HG03432 (cell line): ENCODE results near the gene TRDN.
"Not testable (repeated sequence)": the region's sequence is repeated elsewhere in the genome, so short reads cannot be mapped to it uniquely, and the experiment has no call there.

Experiments used
- ATAC-seq: cut with Tn5 transposase; IDR thresholded peaks from one replicate; pipeline ENCODE4 v1.9.1; 2021; ENCODE audit warnings: mild to moderate bottlenecking, moderate library complexity; ENCODE audit not compliant: unreplicated experiment

TRDN gene

DNA sequence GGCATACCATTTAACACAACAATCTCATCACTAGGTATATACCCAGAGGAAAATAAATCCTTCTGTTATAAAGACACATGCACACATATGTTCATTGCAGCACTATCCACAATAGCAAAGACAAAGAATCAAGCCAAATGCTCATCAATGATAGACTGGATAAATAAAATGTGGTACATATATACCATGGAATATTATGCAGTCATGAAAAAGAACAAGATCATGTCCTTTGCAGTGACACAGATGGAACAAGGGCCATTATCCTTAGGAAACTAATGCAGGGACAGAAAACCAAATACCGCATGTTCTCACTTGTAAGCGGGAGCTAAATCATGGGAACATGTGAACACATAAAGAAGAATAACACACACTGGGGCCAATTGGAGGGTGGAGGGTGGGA is 322.3 kb downstream of the TRDN start:
- not testable (repeated sequence) for ATAC-seq

DNA sequence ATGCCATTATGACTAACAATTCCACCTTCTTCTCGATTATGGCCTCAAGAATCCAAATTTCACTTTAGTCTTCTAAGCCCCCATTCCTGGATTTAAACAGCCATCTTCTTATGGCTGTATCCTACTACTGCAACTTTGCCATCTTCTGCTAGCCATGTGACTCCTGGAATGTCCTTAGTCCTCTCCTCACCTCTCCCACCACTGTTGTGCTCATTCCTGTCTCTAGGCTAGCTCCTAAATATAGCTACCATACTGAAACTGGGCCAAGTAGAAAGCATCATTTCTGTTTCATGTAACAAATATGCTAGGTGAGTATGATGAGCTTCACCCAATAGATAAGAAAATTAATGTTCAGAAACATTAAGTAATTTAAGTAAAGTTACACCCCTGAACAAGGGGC is 327.6 kb downstream of the TRDN start:
- ATAC-seq = no peak

DNA sequence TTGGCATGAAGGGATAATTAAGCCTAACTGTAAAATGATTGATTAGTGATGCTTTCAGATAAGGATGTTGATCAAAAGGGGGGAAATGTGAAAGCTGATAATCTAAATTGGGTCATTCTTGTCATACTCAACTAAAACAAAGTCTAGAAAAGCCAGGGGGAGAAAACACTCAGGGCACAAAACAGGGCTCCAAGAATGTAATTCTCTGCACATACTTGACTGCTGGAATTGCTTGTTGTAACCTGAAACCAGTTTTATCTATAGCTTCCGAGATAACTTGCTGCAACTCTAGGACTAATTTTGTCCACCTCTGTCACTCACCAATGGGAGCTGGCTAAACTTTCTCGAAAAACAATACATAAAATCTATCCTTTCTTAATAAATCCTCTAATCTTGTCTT is 330.4 kb downstream of the TRDN start:
- no peak for ATAC-seq

DNA sequence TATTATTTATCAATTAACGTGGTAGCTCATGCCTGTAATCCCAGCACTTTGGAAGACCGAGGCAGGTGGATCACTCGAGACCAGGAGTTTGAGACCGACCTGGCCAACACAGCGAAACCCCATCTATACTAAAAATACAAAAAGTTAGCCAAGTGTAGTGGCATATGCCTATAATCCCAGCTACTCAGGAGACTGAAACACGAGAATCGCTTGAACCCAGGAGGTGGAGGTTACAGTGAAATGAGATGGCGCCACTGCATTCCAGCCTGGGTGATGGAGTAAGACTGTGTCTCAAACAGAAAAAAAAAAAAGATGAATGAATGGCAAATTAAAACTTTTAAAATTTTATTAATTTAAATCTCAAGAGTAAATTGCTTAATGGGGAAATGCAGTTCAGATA is 341.1 kb downstream of the TRDN start:
- no peak for ATAC-seq

DNA sequence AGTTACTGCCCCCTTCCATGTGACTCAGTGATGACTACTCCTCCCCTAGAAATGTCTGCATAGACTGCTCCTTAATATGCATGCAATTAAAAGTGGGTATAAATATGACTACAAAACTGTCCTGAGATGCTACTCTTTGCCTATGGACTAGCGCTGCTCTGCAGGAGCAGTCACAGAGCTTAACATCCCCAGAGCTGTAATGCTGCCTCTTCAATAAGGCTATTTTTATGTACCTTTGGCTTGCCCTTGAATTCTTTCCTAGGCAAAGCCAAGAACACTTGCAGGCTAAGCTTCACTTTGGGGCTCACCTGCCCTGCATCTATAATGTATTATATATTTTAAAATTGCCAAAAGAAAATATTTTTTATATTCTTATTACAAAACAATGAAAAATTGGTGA is 341.6 kb downstream of the TRDN start:
- ATAC-seq = no peak

DNA sequence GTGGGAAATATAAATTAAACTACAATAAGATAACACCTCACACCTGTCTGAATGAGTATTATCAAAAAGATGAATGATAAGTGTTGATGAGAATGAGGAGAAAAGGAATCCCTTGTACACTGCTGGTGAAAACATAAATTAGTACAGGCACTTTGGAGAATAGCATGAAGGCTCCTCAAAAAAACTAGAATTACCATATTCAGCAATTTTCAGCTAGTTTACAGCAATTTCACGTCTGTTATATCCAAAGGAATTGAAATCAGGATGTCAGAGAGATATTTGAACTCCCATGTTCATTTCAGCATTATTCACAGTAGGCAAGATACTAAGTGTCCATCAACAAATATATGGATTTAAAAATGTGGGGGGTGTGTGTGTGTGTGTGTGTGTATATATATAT is 348.1 kb downstream of the TRDN start:
- ATAC-seq = no peak

DNA sequence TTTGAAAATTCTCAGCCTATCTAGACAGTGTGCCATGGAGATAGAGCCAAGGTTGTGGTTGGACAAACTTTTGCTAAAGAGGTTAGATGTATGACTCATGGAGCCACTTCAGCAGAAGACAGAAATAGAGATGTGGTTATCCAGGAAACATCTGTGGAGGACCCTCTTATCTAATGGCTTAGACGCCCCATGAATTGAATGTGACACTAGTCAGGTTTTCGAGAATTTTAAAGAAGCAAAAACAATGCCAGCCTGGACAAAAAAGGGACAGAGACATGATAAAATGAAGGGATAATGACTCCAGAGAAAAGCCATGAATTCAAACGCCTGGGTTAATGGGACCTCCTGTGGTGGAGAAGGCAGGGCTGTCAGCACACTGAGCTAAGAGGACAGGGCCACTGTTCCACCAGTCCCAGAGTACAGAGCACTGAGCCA is 360.2 kb downstream of the TRDN start:
- no peak for ATAC-seq

DNA sequence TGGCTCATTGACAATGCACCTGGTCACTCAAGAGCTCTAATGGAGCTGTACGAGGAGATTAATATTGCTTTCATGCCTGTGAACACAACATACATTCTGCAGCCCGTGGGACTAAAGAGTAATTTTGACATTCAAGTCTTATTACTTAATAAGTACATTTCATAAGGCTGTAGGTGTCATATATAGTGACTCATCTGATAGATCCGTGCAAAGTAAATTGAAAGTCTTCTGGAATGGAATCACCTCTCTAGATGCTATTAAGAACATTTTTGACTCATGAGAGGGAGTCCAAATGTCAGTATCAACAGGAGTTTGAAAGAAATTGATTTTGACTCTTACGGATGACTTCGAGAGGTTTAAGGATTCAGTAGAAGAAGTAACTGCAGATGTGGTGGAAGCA is 372.8 kb downstream of the TRDN start:
- no peak for ATAC-seq

DNA sequence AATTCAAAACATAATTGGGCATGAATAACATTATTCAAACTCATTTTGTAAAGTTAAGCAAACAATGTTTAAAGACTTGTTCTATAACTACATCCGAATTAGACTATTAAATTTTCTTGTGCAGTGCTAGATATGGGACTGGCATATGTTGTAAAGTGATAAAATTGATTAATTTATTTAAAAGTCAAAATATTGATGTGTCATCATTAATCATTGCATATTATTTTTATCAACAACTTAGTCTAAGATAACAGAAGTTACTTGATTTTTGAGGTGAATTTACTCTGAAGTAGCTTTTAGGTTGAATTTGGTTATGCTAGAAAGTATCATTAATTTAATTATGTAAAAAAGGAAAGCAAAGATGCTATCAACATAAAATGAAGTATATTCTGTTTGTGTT is 396.1 kb downstream of the TRDN start:
- ATAC-seq = no peak

DNA sequence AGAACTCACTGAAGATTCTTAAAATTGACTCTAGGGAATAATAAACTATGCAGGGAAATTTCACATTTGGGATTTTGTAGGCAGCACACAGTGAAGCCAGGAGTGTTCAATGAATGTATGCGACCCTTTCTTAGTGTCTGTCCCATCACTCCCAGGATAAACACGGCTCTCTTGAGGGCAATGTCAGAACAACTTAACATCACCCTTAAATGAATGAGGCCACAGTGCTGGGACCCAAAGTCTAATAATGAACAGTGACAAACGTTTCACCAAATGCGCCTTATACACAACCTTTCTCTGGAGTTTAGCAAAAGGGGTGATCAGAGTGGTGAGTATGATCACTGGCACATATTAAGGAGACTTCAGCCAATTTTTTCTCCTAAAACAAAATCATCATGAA is 403.4 kb downstream of the TRDN start:
- no peak for ATAC-seq

DNA sequence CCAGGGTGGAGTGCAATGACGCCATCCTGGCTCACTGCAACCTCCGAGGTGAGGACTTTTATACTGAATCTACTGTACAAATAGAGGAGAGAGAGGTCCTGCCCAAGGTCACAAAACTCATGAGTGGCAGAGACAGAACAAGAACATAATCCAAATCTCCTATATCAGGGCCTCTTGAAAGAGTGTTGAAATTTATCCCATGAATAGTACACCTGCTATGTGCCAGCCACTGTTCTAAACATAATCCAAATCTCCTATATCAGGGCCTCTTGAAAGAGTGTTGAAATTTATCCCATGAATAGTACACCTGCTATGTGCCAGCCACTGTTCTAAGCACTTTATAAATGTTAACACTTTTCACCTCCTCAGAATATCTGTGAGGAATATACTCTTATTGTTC is 409.0 kb downstream of the TRDN start:
- ATAC-seq = not testable (repeated sequence)

DNA sequence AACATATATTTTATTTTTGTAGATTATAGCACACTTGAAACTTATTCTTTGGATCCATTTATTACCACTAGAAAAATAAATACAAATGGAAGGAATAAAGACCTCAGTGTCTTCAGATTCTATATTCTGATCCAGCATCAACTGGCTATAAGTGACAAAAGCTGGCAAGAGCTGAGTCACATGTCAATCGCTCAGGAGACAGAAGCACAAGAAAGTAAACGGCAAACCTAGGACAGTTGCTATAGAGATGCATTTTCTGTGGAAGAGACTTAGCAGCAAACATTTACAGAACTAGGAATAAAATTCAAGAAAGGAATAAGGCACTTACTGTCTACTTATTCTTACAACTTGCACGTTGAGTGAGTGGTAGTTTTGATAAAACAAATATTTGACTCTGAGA is 410.4 kb downstream of the TRDN start:
- no peak for ATAC-seq

DNA sequence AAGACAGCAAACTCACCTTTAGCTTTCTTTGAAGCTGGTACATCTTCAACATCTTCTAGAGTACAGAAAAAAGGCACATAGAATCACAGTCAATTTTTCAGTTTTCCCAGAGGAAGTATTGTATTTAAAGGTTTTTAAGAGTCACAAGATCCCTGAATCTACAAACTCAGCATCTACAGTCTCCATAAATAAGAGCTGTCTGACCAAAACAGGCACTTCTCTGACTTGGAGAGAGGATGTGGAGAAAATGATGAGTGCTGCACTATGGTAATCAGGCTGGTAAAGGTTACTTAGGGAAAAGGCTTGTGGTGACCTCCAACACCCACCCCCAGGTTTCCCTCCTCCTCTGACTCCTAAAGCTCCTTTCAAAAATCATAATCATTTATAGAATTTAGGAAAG is 412.7 kb downstream of the TRDN start:
- ATAC-seq = no peak

DNA sequence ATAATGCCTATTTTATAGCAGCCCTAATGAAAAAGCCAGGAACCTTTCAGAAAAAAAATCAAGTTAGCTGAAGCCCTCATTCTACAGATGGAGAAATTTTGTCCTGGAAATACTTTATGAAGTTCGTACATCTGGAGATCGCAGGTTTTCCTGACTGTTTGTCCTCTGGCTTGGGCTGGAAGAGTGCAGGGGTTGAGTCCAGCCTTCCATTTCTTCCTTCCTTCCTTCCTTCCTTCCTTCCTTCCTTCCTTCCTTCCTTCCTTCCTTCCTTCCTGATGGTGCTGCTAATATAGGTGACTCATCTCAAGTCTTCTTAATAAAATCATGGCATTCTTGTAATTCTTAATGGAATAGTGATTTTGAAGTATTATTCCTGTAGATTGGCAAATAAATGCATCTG is 413.3 kb downstream of the TRDN start:
- no peak for ATAC-seq

DNA sequence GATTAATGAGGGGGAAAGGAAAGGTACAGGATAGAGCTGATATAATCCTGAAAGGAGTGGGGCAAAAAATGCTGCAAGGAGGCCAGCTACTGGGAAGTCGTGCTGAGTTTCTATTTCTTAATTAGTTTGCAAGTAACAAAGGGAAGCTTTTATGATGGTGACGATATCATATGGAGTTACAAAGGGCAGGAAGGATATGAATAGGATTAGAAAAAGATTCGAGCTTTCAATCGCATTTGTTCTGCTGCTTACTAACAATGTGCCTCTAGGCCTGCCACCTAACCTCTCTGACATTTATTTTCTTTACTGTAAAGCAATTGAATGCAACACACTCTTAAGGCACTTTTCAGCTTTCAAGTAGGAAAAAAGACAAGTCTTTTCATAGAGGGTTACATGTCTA is 421.5 kb downstream of the TRDN start:
- ATAC-seq = no peak

DNA sequence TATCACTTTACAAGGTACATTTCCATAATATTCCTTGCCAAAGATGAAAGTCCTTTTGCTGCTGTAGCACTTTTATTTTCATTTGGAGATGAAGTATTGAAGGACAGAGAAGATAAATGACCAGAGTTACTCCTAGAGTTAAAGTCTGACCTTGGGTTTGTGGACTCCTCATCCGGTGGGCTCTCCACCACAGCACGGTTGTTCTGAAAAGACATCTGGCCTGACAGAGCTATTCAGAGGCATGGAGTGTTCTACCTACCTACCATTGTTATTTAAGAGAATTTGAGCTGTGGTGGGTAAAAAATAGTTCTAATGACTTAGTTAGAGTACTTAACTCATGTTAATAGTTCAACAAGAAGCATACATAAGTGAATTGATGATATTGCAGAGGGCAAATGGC is 422.3 kb downstream of the TRDN start:
- no peak for ATAC-seq

DNA sequence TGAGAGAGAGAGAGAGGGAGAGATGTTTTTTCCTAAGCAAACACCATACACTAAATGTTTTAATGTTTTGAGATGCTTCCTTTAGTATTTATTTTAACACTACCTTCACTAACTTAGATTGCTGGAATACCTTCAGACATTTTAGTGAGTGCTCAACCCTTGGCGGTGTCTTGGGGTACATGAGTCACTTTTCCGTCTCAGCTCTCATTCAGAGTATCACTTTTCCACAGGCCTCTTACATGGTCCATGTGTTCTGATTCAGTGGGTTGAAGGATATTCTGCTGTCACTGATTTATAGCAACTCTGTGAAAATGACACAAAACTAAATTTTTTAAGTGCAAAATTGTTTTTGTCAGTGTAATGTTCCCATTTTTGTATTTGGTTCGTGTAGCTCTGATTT is 422.8 kb downstream of the TRDN start:
- no peak for ATAC-seq

DNA sequence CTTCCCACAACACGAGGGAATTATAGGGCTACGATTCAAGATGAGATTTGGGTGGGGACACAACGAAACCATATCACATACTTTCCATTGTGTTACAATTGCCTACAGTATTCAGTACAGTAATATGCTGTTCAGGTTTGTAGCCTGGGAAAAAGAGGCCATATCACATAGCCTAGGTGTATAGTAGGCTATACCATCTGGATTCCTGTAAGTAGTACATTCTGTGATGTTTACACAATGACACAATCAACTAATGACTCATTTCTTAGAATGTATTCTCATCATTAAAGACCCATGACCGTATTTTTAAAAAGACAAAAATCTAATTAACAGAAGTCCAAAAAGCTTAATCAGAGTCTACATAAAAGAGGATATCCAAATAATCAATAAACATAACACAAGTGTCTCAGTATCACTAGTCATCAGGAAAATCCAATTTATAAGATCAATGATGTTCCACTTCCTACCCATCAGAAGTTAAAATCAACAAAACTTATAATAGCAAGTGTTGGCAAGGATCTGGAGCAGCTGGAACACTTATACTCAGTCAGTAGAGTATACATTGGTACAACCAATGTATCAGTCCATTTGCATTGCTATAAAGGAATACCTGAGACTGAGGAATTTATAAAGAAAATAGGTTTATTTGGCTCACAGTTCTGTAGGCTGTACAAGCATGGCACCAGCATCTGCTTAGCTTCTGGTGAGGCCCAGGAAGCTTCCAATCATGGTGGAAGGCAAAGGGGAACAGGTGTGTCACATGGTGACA is 424.8 kb downstream of the TRDN start:
- ATAC-seq = no peak

DNA sequence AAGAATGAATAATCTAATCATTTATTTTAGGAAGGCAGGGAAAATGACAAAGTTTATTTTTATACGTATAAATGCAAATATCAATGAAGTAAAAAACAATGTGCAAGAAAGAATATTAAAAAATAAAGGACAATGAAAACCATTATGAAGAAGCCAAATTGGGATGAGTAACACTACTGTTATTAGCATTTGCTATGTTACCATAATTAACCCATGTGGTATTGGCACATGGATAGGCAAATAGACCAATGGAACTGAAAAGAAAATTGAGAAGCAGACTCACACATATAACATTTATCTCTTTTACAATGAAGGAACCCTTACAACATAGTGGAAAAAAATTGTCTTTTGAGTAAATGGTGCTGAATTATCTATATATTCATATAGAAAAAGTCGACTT is 426.1 kb downstream of the TRDN start:
- no peak for ATAC-seq

DNA sequence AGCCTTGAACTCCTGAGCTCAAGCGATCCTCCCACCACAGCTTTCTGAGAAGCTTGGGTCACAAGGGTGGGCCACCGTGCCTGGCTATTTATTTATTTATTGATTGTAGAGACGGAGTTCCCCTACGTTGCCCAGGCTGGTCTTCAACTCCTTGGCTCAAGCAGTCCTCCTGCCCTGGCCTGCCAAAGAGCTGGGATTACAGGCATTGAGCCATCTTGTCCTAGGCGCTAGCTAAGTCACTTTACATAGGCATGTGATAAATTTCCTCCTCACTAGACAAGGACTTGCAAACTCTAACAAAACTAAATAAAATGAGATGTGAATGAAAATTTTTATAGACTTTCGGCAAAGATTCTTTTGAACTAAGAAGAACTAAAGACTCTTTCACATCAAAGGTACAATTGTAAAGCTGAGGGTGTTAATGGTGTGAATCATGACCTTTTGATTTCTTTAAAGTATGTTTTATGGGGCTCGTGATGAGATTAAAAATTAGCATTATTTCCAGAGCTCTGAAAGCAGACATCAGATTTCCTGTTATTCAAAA is 428.7 kb downstream of the TRDN start:
- ATAC-seq = no peak

DNA sequence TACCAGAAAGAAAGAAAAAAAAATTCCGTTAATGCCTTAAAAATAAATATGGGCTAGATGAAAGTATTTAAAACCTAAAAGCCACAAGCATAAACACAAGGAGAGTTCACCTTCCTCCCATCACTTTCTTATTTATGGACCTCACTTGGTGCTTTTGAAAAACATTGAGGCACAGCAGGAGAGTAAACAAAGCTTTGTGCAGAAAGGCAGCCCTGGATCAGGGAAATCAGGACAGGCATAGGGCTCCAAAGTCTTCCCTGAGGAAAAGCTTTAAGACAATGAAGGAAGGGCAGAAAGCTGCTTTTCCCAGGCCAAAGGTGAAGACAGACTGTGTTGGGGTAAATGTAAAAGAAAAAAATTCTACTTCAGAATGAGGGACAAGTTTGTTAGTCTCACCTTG is 432.8 kb downstream of the TRDN start:
- no peak for ATAC-seq

DNA sequence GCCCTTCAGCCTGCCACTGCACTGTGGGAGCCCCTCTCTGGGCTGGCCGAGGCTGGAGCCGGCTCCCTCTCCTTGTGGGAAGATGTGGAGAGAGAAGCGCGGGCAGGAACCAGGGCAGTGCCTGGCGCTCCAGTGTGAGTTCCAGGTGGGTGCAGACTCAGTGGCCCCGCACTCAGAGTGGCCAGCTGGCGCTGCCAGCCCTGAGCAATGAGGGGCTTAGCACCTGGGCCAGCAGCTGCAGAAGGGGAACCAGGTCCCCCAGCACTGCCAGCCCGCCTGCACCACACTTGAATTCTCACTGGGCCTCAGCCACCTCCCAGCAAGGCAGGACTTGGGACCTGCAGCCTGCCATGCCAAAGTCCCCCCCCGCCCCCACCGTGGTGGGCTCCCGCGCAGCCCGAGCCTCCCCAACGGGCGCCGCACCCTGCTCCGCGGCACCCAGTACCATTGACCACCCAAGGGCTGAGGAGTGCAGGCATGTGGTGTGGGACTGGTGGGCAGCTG is 434.8 kb downstream of the TRDN start:
- no peak for ATAC-seq

DNA sequence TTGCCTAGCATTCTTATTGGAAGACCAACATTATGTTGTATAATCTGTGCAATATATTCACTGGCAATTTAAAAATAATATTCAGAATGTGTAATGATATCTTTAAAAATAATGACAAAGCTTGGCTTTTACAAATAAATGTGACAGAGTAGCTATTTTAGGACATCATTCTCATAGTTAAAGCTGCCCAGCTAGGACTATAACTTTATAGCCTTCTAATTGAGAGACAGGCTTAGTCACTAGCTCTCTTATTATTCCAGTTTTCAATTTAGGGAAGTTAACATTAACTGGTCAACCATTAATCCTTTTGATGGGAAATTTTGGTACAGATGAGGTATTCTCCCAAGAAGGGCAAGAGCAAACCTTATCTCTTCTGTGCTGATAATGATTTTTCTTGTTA is 443.5 kb downstream of the TRDN start:
- ATAC-seq = no peak
